Fibroblast of the conjunctiva (primary cell): ENCODE results near the gene OR10K1.
"Not testable (repeated sequence)": the region's sequence is repeated elsewhere in the genome, so short reads cannot be mapped to it uniquely, and the experiment has no call there.

Experiments used
- DNase-seq: peaks from one replicate; pipeline ENCODE4 v3.0.0-alpha.2; 2010; ENCODE audit warnings: low read depth

Gene OR10K1

GRCh38 chr1:158461534-158461933 is at the start of gene OR10K1:
Gene OR10K1, plus strand, starts transcription at chr1:158461834. Its CDS starts 3,728 bp downstream, at chr1:158465562.
- no peak for DNase-seq

- no peak for DNase-seq
Observed at GRCh38 chr1:158414651-158415345, 46.8 kb upstream of the OR10K1 start.

- no peak for DNase-seq
Observed at GRCh38 chr1:158417586-158417985, 44.0 kb upstream of the OR10K1 start.

GRCh38 chr1:158422212-158422611 is 39.4 kb upstream of the OR10K1 start:
- no peak for DNase-seq

- no peak for DNase-seq
Observed at GRCh38 chr1:158425027-158425426, 36.6 kb upstream of the OR10K1 start.

- DNase-seq: no peak
Observed at GRCh38 chr1:158426137-158426536, 35.5 kb upstream of the OR10K1 start, which contains the start of gene OR10K2. Gene OR10K2, minus strand, starts transcription at chr1:158426237. Its CDS starts 5,371 bp downstream, at chr1:158420866.

- DNase-seq: not testable (repeated sequence)
Observed at GRCh38 chr1:158430163-158430562, 31.5 kb upstream of the OR10K1 start.

GRCh38 chr1:158434741-158435140 is 26.9 kb upstream of the OR10K1 start:
- DNase-seq: no peak

GRCh38 chr1:158445376-158445775 is 16.3 kb upstream of the OR10K1 start:
- DNase-seq: no peak

- DNase-seq: no peak
Observed at GRCh38 chr1:158454537-158454936, 7.1 kb upstream of the OR10K1 start.

GRCh38 chr1:158457246-158457645 is 4.4 kb upstream of the OR10K1 start:
- no peak for DNase-seq

GRCh38 chr1:158458263-158458662 is 3.4 kb upstream of the OR10K1 start:
- DNase-seq: no peak

- DNase-seq: no peak
Observed at GRCh38 chr1:158471920-158472319, 10.3 kb downstream of the OR10K1 start, which contains the start of gene OR10R2. Gene OR10R2, plus strand, starts transcription at chr1:158472220. Its CDS starts 106 bp downstream, at chr1:158472326.

GRCh38 chr1:158485455-158485854 is 23.8 kb downstream of the OR10K1 start:
- no peak for DNase-seq

GRCh38 chr1:158491316-158491715 is 29.7 kb downstream of the OR10K1 start:
- no peak for DNase-seq

GRCh38 chr1:158493054-158493453 is 31.4 kb downstream of the OR10K1 start:
- no peak for DNase-seq

- no peak for DNase-seq
Observed at GRCh38 chr1:158494796-158495195, 33.2 kb downstream of the OR10K1 start.

GRCh38 chr1:158496374-158496773 is 34.7 kb downstream of the OR10K1 start:
- no peak for DNase-seq

GRCh38 chr1:158506369-158506987 is 44.8 kb downstream of the OR10K1 start:
- no peak for DNase-seq

GRCh38 chr1:158507511-158507910 is 45.9 kb downstream of the OR10K1 start:
- no peak for DNase-seq

- no peak for DNase-seq
Observed at GRCh38 chr1:158509471-158510156, 48.0 kb downstream of the OR10K1 start.

- DNase-seq: no peak
Observed at GRCh38 chr1:158516966-158517365, 55.3 kb downstream of the OR10K1 start.
